Spleen (tissue), 11 donors: ENCODE data around the gene HOXC12. TPM values are rescaled to one million over a fixed set of nuclear protein-coding genes. Genes with fewer than 3 reads are reported as not detected.

Source experiments
- DNase-seq: peaks from one replicate; pipeline ENCODE4 v3.0.0-alpha.2; 2020
- H3K27ac ChIP-seq, 8 donors: fragments of 200-600 bp; sonication (generic) in 7 of 8; 1 replicate in 4 of 8; 2 replicates in 4 of 8; pipeline versions ENCODE4 v1.5.0 to v1.8.0; 2016 to 2021; ENCODE audit warnings: inconsistent platforms in 4 of 8, mild to moderate bottlenecking in 4 of 8, moderate library complexity in 1 of 8
- H3K27me3 ChIP-seq, 7 donors: fragments of 200-600 bp; sonication (generic) in 6 of 7; replicated peaks in 1 of 7; 1 replicate in 4 of 7; 2 replicates in 3 of 7; pipeline versions ENCODE4 v1.5.0 to v1.8.0; 2016 to 2021; ENCODE audit warnings: inconsistent platforms in 3 of 7, mild to moderate bottlenecking in 1 of 7
- H3K36me3 ChIP-seq, 6 donors: fragments of 200-600 bp; sonication (generic) in 5 of 6; 1 replicate in 4 of 6; 2 replicates in 2 of 6; pipeline versions ENCODE4 v1.5.0 to v1.8.0; 2016 to 2021; ENCODE audit warnings: inconsistent platforms in 2 of 6
- H3K4me1 ChIP-seq, 6 donors: fragments of 200-600 bp; sonication (generic) in 5 of 6; 1 replicate in 3 of 6; 2 replicates in 3 of 6; pipeline versions ENCODE4 v1.5.0 to v1.8.0; 2016 to 2021; ENCODE audit warnings: inconsistent platforms in 3 of 6
- H3K4me3 ChIP-seq, 8 donors: fragments of 200-600 bp; sonication (generic) in 7 of 8; 1 replicate in 4 of 8; 2 replicates in 4 of 8; pipeline versions ENCODE4 v1.5.0 to v1.8.0; 2016 to 2021; ENCODE audit warnings: inconsistent platforms in 4 of 8, mild to moderate bottlenecking in 4 of 8, moderate library complexity in 2 of 8
- H3K9me3 ChIP-seq, 8 donors: fragments of 200-600 bp; sonication (generic) in 7 of 8; 1 replicate in 4 of 8; 2 replicates in 4 of 8; pipeline versions ENCODE4 v1.5.0 to v1.8.0; 2016 to 2021; ENCODE audit warnings: inconsistent platforms in 4 of 8
- POLR2A ChIP-seq, 3 donors: fragments of 450-650 bp; IDR thresholded peaks; one replicate each; pipeline ENCODE4 v1.5.1; 2017; ENCODE audit warnings: antibody characterized with exemption in 3 of 3, mild to moderate bottlenecking in 1 of 3
- POLR2AphosphoS5 ChIP-seq, 3 donors: sonication (generic); formaldehyde crosslinking; IDR thresholded peaks; one replicate each; pipeline ENCODE4 v1.5.1; 2017; ENCODE audit warnings: antibody characterized with exemption in 3 of 3
- WGBS, 5 donors: extraction: QIAGEN DNeasy Blood & Tissue Kit in 3 of 5; methylation state at CpG; one replicate each; pipeline versions ENCODE4 v1.1.5 to v1.1.7; 2013 to 2018; 5-methylcytosine and 5-hydroxymethylcytosine counted together
- intact Hi-C: fragments of 100-400 bp; cut with DNase I; formaldehyde crosslinking; loops from one replicate; pipeline ENCODE4 v1.15.0; 2023; ENCODE audit warnings: low total_unique reads
- polyA plus RNA-seq, 3 donors: library from polyadenylated mRNA; stranded (reverse); fragments of 200-250 nt; gene quantifications; one replicate each; pipeline ENCODE4 v1.2.1, GENCODE V29; 2013
- total RNA-seq, 7 donors: library from RNA; depleted of rRNA in 3 of 7; stranded (reverse); fragments of >200 nt in 3 of 7; fragmentation: NEBNext Ultra II Directional in 4 of 7; extraction: Animal tissue kit (Norgen Biotek cat#: 25700) in 4 of 7; gene quantifications; one replicate each; pipeline versions ENCODE4 v1.1.0 to v1.2.1, GENCODE V29; 2016 to 2021
- TF ChIP-seq, protein P1 (sequence below), 11 experiments: fragments of 200-600 bp in 7 of 11; fragments of 450-650 bp in 4 of 11; sonication (generic) in 4 of 11; IDR thresholded peaks in 8 of 11; conservative IDR thresholded peaks in 3 of 11; 1 replicate in 7 of 11; 2 replicates in 4 of 11; pipeline versions ENCODE4 v1.4.0 to v1.8.0; 2016 to 2021; ENCODE audit warnings: antibody characterized with exemption in 11 of 11, inconsistent platforms in 4 of 11, mild to moderate bottlenecking in 1 of 11
- donor health status: healthy with polysubstance abuse.
- donor health status: DM: no; HTN: no; CAD: no; lungs with moderate emphysema.
- donor health status: DM: no; HTN: no; CAD: no.
- donor health status: Bipolar disorder and iron deficiency.
- donor health status: healthy.
- donor health status: DM: no; HTN: no; CAD: no.
- donor health status: DM: yes; HTN: yes; CAD: no.

The HOXC12 gene
- total and polyA plus RNA-seq, 10 donors: not detected

DNA sequence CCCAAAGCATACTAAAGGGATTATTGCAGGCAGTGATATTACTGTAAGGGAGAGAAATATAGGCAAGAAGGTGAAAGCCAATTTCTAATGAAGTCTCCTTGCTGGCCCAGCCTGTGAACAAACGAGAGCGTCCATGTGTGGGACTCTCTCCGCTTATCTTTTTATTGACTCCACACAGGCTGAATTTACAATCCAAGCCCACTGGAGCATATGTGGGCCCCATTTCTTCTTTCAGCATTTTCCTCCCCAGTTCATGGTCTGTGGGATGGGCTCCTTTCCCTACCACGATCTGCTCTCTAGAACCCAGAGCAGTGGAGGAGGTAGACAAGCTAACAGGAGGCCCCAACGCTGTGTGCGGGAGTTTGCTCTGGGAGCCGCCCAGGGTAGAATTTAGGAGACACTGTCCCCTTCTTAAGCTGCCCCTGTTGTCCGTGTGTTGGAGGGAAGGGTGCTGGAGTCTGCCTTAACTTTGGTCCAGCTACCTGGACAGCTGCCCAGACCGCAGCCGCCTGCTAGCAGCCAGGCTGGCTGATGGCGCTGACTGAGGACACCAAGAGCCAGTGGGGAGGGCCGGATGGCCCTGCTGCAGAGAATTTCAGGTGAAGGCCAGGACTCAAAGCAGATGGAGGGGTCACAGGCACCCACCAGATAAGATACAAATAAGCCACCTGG is 15.0 kb downstream of the HOXC12 start:
- peaks cover 21 to 100% (median 99%) of the 10 kb centered on the region in 7 donors for H3K27me3 ChIP-seq
- H3K27ac ChIP-seq: no peak overlapping the region
- H3K9me3 ChIP-seq: peaks cover 0 to 11% (median 0%) of the 10 kb centered on the region in 8 donors
- TF ChIP-seq, protein P1, sequence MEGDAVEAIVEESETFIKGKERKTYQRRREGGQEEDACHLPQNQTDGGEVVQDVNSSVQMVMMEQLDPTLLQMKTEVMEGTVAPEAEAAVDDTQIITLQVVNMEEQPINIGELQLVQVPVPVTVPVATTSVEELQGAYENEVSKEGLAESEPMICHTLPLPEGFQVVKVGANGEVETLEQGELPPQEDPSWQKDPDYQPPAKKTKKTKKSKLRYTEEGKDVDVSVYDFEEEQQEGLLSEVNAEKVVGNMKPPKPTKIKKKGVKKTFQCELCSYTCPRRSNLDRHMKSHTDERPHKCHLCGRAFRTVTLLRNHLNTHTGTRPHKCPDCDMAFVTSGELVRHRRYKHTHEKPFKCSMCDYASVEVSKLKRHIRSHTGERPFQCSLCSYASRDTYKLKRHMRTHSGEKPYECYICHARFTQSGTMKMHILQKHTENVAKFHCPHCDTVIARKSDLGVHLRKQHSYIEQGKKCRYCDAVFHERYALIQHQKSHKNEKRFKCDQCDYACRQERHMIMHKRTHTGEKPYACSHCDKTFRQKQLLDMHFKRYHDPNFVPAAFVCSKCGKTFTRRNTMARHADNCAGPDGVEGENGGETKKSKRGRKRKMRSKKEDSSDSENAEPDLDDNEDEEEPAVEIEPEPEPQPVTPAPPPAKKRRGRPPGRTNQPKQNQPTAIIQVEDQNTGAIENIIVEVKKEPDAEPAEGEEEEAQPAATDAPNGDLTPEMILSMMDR (IDR thresholded peaks at IDR 0.05 in 8 of 11, conservative IDR thresholded peaks at IDR 0.05 in 3 of 11): no peak
- no peak for TF ChIP-seq POLR2AphosphoS5 (IDR thresholded peaks at IDR 0.05)
- no peak for TF ChIP-seq POLR2A (IDR thresholded peaks at IDR 0.05)
- peak; percentile 48 for DNase-seq
- peaks cover 4 to 40% (median 30%) of the 10 kb centered on the region in 6 donors for H3K4me1 ChIP-seq
- intact Hi-C loops: no loop called here
- H3K4me3 ChIP-seq: no peak overlapping the region
- no peaks in the 10 kb centered on the region for H3K36me3 ChIP-seq
- WGBS, 5 donors: 15 to 21% (median 18%) methylated on average over 11 to 12 of the region's 12 CpGs

GRCh38 chr12:53970451-53970850 is 15.7 kb downstream of the HOXC12 start:
- peaks cover 11 to 41% (median 37%) of the 10 kb centered on the region in 6 donors for H3K4me1 ChIP-seq
- no peak overlapping the region for H3K4me3 ChIP-seq
- peak; percentile 16 for DNase-seq
- no peaks in the 10 kb centered on the region for H3K36me3 ChIP-seq
- H3K27me3 ChIP-seq: peaks cover 23 to 100% (median 99%) of the 10 kb centered on the region in 7 donors
- TF ChIP-seq, protein P1 (IDR thresholded peaks at IDR 0.05 in 8 of 11, conservative IDR thresholded peaks at IDR 0.05 in 3 of 11): no peak
- no peak for TF ChIP-seq POLR2AphosphoS5 (IDR thresholded peaks at IDR 0.05)
- TF ChIP-seq POLR2A (IDR thresholded peaks at IDR 0.05): no peak
- WGBS, 5 donors: 9 to 20% (median 16%) methylated on average over 4 of the region's 4 CpGs
- intact Hi-C loops: no loop called here
- peaks cover 0 to 11% (median 0%) of the 10 kb centered on the region in 8 donors for H3K9me3 ChIP-seq
- no peak overlapping the region for H3K27ac ChIP-seq

GRCh38 chr12:53971129-53971528 is 16.4 kb downstream of the HOXC12 start:
- no peak for TF ChIP-seq POLR2AphosphoS5 (IDR thresholded peaks at IDR 0.05)
- TF ChIP-seq, protein P1 (IDR thresholded peaks at IDR 0.05 in 8 of 11, conservative IDR thresholded peaks at IDR 0.05 in 3 of 11): no peak
- peaks cover 24 to 100% (median 100%) of the 10 kb centered on the region in 7 donors for H3K27me3 ChIP-seq
- no peak overlapping the region for H3K4me3 ChIP-seq
- H3K36me3 ChIP-seq: no peaks in the 10 kb centered on the region
- H3K4me1 ChIP-seq: peaks cover 12 to 39% (median 33%) of the 10 kb centered on the region in 6 donors
- no peak overlapping the region for H3K27ac ChIP-seq
- DNase-seq: no peak
- intact Hi-C loops: no loop called here
- peaks cover 0 to 11% (median 0%) of the 10 kb centered on the region in 8 donors for H3K9me3 ChIP-seq
- WGBS, 5 donors: 58 to 71% (median 61%) methylated on average over 3 of the region's 3 CpGs

DNA sequence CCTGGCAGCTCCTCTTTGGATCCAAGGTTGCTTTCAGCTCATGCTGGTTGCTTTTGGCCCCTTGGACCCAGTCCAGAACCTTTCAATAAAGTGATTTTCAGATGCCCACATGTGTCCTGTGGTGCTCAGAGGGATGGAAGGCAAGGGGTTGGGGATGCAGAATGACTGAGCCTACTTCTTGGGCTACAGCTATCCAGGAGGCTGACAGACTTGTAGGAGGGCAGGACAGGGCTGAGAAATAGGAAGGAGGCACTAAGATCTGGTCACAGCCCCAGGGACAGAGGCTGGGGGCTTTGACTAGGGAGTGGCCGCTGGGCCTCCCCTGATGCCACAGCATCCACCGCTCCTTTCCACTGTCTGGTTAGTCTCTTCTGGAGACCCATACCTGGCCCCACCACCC is 17.0 kb downstream of the HOXC12 start:
- DNase-seq: peak; percentile 31
- Histone ChIP-seq H3K9me3 (peaks cover 0 to 11% (median 0%) of the 10 kb centered on the region in 8 donors), H3K36me3 (no peaks in the 10 kb centered on the region), H3K4me3 (no peak overlapping the region), H3K27me3 (peaks cover 24 to 100% (median 100%) of the 10 kb centered on the region in 7 donors), H3K27ac (no peak overlapping the region), H3K4me1 (peaks cover 12 to 34% (median 28%) of the 10 kb centered on the region in 6 donors)
- TF ChIP-seq POLR2AphosphoS5 (IDR thresholded peaks at IDR 0.05) (no peak), POLR2A (IDR thresholded peaks at IDR 0.05) (no peak)
- TF ChIP-seq, protein P1 (IDR thresholded peaks at IDR 0.05 in 8 of 11, conservative IDR thresholded peaks at IDR 0.05 in 3 of 11): no peak
- WGBS, 5 donors: 39 to 53% (median 42%) methylated on average over 2 of the region's 2 CpGs
- intact Hi-C loops: no loop called here
